ENCODE data around the gene TMEM106C.

DNA sequence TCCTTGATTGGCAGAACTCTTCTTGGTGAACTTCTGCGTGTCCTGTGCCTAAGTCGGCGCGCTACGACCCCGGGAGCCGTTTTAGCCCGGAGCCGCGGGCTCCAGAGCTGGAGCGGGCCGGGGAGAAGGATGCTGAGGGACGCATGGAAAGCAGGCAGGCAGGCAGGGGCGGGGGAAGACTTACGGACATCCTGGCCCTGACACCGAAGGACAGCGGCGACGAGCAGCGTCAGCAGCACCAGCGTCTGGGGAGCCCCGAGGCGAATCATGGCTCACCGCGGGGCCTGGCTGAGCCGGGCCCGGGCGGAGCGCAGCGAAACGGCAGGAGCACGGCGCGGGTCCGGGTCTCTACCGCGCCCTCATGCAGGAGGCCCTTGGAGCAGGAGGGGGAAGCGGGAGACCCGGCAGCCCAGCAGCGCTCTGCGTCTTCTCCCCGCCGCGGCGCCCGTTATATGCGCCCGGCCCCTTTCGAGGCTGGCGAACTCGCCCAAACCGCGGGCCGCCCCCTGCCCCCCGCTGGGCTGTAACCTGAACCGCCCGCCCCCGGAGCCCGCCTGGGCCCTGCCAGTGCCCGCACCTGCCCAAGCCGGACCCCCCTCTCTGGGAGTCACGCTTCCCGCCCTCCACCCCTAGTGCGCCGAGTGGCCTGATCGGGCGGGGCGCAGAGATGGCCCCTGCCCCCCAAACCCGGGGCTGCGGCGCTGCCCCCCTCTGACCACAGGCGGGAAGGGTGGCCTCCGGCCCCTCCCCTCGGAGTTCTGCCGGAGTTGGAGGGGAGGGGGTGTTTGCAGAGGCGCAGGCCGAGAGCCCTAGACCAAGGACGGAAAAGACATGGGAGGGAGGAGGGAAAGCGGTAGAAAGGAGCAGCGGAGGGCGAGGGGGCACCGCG is 40.9 kb downstream of the TMEM106C start, which contains the start of gene COL2A1:
- TF ChIP-seq EP300 (IDR thresholded peaks at IDR 0.05; ENCODE audit: borderline replicate concordance), result peak; percentile 57; the same call in 1 of the 2 replicates
- TF ChIP-seq, protein P1, sequence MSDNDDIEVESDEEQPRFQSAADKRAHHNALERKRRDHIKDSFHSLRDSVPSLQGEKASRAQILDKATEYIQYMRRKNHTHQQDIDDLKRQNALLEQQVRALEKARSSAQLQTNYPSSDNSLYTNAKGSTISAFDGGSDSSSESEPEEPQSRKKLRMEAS (IDR thresholded peaks at IDR 0.05), result peak; percentile 66
- TF ChIP-seq TAF1 (IDR thresholded peaks at IDR 0.05; ENCODE audit: low read depth), result no peak; the same call in 1 of the 2 replicates
- TF ChIP-seq CEBPB (IDR thresholded peaks at IDR 0.05), result no peak
- no peak for TF ChIP-seq RAD21 (IDR thresholded peaks at IDR 0.05; ENCODE audit: low read depth)
- TF ChIP-seq, protein P2, sequence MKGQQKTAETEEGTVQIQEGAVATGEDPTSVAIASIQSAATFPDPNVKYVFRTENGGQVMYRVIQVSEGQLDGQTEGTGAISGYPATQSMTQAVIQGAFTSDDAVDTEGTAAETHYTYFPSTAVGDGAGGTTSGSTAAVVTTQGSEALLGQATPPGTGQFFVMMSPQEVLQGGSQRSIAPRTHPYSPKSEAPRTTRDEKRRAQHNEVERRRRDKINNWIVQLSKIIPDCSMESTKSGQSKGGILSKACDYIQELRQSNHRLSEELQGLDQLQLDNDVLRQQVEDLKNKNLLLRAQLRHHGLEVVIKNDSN (IDR thresholded peaks at IDR 0.05), result no peak
- TF ChIP-seq TEAD4 (IDR thresholded peaks at IDR 0.05), result no peak
- no peak for TF ChIP-seq YY1 (IDR thresholded peaks at IDR 0.05; ENCODE audit: low read depth)
- peak; percentile 99 for TF ChIP-seq ZBTB7A (IDR thresholded peaks at IDR 0.05; ENCODE audit: low read depth)

Measured in Ishikawa (cell line).